ENCODE results near the gene SH3PXD2A. TPM values are rescaled to one million over a fixed set of nuclear protein-coding genes. Genes with fewer than 3 reads are reported as not detected.
A peak's percentile ranks its signal among the peaks of the same experiment; 100 is the strongest.

The SH3PXD2A gene
- total and polyA plus RNA-seq, 2 donors (not counting 1 experiment from before 2014, with no cell fraction given): 3.2 to 33.5 TPM

DNA sequence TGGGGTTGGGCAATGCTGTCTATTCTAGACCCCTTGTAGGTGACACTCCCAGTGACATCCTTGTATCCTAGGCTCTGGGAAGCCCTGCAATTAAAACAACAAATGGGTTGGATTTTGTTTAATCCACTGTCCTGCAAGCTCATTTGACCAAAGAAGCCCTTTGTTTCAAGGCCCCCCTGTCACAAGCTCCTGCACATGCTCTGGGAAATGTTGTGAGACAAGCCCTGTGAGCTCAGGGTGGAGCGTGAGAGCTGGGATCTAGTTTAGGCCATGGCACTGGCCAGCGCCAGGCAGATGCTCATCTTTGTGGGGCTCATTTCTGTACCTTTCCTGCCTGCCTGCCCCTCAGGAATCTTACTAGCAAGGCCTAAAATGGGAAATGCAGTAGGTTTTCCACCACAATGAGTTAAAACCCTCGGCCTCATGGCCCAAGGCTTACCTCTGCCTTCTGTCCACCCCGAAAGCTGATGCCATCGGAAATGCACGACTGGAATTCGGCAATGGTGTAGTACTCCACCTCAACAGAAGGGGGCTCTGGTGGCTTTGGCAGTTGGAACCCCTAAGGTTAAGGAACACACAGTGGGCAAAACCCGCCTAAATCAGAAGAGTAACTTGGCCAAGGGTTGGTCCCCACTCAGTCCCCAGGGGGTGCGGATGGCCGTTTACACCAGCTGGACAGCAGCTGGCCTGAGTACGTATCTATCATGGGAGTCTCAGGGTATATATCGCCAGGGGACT, 249.8 kb downstream of the SH3PXD2A start:
- ATAC-seq (ENCODE audit: low read depth) (no peak), DNase-seq (peak; percentile 44)
- intact Hi-C loops (cut with micrococcal nuclease): no loop called here
- Mint-ChIP-seq H3K27ac (no peak overlapping the region), H3K4me3 (no peak overlapping the region), H3K4me1 (no peaks in the 10 kb centered on the region), H3K27me3 (no peaks in the 10 kb centered on the region), H3K9me3 (ENCODE audit: insufficient read depth) (no peaks in the 10 kb centered on the region)
- 93% methylated on average over 12 of the region's 12 CpGs for WGBS (ENCODE audit: insufficient coverage)
- Histone ChIP-seq H3K27me3 (replicated peaks in 1 of 4; ENCODE audit: control extremely low read depth in 1 of 4, control insufficient read depth in 3 of 4, insufficient read depth in 4 of 4, low read length in 3 of 4) (no peaks in the 10 kb centered on the region), H3K9me3 (ENCODE audit: control extremely low read depth in 1 of 3, control insufficient read depth in 2 of 3, insufficient read depth in 1 of 3, low read length in 2 of 3) (peaks cover 0 to 9% (median 0%) of the 10 kb centered on the region in 3 donors), H2AFZ (ENCODE audit: insufficient read depth, low read depth, low read length, poor library complexity, severe bottlenecking) (no peak overlapping the region), H4K20me1 (ENCODE audit: control insufficient read depth, insufficient read depth, low read length, poor library complexity, severe bottlenecking) (no peaks in the 10 kb centered on the region), H3K27ac (ENCODE audit: low read length in 2 of 2) (no peak overlapping the region), H3K36me3 (replicated peaks in 1 of 2; ENCODE audit: control extremely low read depth in 1 of 2, control insufficient read depth in 1 of 2, extremely low read depth in 1 of 2, insufficient read depth in 2 of 2, low read length in 1 of 2) (peaks cover 0 to 9% of the 10 kb centered on the region in 2 experiments), H3K4me1 (ENCODE audit: control insufficient read depth in 2 of 2, insufficient read depth in 2 of 2, low read length in 2 of 2) (no peaks in the 10 kb centered on the region), H3K79me2 (ENCODE audit: control insufficient read depth, insufficient read depth, low read length) (no peaks in the 10 kb centered on the region), H3K4me3 (ENCODE audit: control extremely low read depth in 1 of 5, extremely low read depth in 1 of 5, insufficient read depth in 1 of 5, low read depth in 2 of 5, low read length in 4 of 5) (no peak overlapping the region), H3K9ac (ENCODE audit: low read length) (no peak overlapping the region), H3K4me2 (replicated peaks; ENCODE audit: low read depth, low read length, poor library complexity, severe bottlenecking) (no peak overlapping the region)
- CTCF ChIA-PET: interaction anchor here (0.9 to 2.0 kb wide), 5 partner anchors 69 to 107 kb away, joined by 3 to 46 read pairs (median 3); no protein-coding TSS in a partner anchor
- POLR2A ChIA-PET: no interaction called here
- no peak for TF ChIP-seq EZH2 (IDR thresholded peaks at IDR 0.05; ENCODE audit: borderline replicate concordance, insufficient read depth, low read depth, low read length, poor library complexity, severe bottlenecking)
- TF ChIP-seq, protein P1, sequence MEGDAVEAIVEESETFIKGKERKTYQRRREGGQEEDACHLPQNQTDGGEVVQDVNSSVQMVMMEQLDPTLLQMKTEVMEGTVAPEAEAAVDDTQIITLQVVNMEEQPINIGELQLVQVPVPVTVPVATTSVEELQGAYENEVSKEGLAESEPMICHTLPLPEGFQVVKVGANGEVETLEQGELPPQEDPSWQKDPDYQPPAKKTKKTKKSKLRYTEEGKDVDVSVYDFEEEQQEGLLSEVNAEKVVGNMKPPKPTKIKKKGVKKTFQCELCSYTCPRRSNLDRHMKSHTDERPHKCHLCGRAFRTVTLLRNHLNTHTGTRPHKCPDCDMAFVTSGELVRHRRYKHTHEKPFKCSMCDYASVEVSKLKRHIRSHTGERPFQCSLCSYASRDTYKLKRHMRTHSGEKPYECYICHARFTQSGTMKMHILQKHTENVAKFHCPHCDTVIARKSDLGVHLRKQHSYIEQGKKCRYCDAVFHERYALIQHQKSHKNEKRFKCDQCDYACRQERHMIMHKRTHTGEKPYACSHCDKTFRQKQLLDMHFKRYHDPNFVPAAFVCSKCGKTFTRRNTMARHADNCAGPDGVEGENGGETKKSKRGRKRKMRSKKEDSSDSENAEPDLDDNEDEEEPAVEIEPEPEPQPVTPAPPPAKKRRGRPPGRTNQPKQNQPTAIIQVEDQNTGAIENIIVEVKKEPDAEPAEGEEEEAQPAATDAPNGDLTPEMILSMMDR (IDR thresholded peaks at IDR 0.05): peak; percentile 52

GRCh38 chr10:103603382-103603781, 252.0 kb downstream of the SH3PXD2A start:
- H4K20me1 ChIP-seq (ENCODE audit: control insufficient read depth, insufficient read depth, low read length, poor library complexity, severe bottlenecking): no peaks in the 10 kb centered on the region
- TF ChIP-seq EZH2 (IDR thresholded peaks at IDR 0.05; ENCODE audit: borderline replicate concordance, insufficient read depth, low read depth, low read length, poor library complexity, severe bottlenecking): no peak
- TF ChIP-seq, protein P1 (IDR thresholded peaks at IDR 0.05): no peak
- no peaks in the 10 kb centered on the region for H3K9me3 Mint-ChIP-seq (ENCODE audit: insufficient read depth)
- no peaks in the 10 kb centered on the region for H3K27me3 ChIP-seq (replicated peaks in 1 of 4; ENCODE audit: control extremely low read depth in 1 of 4, control insufficient read depth in 3 of 4, insufficient read depth in 4 of 4, low read length in 3 of 4)
- H3K27ac ChIP-seq (ENCODE audit: low read length in 2 of 2): no peak overlapping the region
- no peaks in the 10 kb centered on the region for H3K4me1 Mint-ChIP-seq
- POLR2A ChIA-PET: no interaction called here
- CTCF ChIA-PET: interaction anchor here (2.6 to 3.0 kb wide), 2 partner anchors 11 to 83 kb away, joined by 7 to 18 read pairs; no protein-coding TSS in a partner anchor
- H3K4me3 ChIP-seq (ENCODE audit: control extremely low read depth in 1 of 5, extremely low read depth in 1 of 5, insufficient read depth in 1 of 5, low read depth in 2 of 5, low read length in 4 of 5): no peak overlapping the region
- H3K9ac ChIP-seq (ENCODE audit: low read length): no peak overlapping the region
- H3K79me2 ChIP-seq (ENCODE audit: control insufficient read depth, insufficient read depth, low read length): no peaks in the 10 kb centered on the region
- no peak for DNase-seq
- no peak overlapping the region for H3K27ac Mint-ChIP-seq
- H3K4me1 ChIP-seq (ENCODE audit: control insufficient read depth in 2 of 2, insufficient read depth in 2 of 2, low read length in 2 of 2): no peaks in the 10 kb centered on the region
- peaks cover 0 to 9% (median 0%) of the 10 kb centered on the region in 3 donors for H3K9me3 ChIP-seq (ENCODE audit: control extremely low read depth in 1 of 3, control insufficient read depth in 2 of 3, insufficient read depth in 1 of 3, low read length in 2 of 3)
- H3K4me2 ChIP-seq (replicated peaks; ENCODE audit: low read depth, low read length, poor library complexity, severe bottlenecking): no peak overlapping the region
- WGBS (ENCODE audit: insufficient coverage): 95% methylated on average over 23 of the region's 23 CpGs
- no peak for ATAC-seq (ENCODE audit: low read depth)
- peaks cover 0 to 9% of the 10 kb centered on the region in 2 experiments for H3K36me3 ChIP-seq (replicated peaks in 1 of 2; ENCODE audit: control extremely low read depth in 1 of 2, control insufficient read depth in 1 of 2, extremely low read depth in 1 of 2, insufficient read depth in 2 of 2, low read length in 1 of 2)
- no peaks in the 10 kb centered on the region for H3K27me3 Mint-ChIP-seq
- intact Hi-C loops (cut with micrococcal nuclease): no loop called here
- no peak overlapping the region for H2AFZ ChIP-seq (ENCODE audit: insufficient read depth, low read depth, low read length, poor library complexity, severe bottlenecking)
- no peak overlapping the region for H3K4me3 Mint-ChIP-seq
